Medulla oblongata (tissue), 1 donor: ENCODE measurements around the gene GLT6D1.

Source experiments
- DNase-seq: peaks from one replicate; pipeline ENCODE4 v3.0.0-alpha.2; 2015; ENCODE audit errors: extremely low spot score

Gene GLT6D1

GRCh38 chr9:135584934-135585333, 54.4 kb downstream of the GLT6D1 start:
- DNase-seq: no peak

- DNase-seq: no peak
These were observed 55.0 kb downstream of the GLT6D1 start for GRCh38 chr9:135584371-135584770.

DNA sequence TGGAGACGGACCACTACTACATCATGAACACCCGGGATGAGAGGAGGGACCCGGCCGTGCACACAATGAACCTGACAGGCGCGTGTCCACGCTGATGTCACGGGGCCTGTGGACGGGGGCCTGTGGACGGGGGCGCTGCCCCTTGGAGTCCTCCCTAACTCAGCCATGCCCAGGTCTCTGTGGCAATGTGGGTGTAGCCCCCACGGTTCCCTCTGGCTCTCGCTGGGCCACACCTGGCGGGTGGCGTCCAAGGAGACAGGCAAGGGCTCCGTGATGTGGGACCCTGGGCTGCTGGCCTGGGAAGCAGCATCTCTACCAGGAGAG, 55.7 kb downstream of the GLT6D1 start:
- DNase-seq: no peak

- no peak for DNase-seq
These were observed 56.2 kb downstream of the GLT6D1 start for GRCh38 chr9:135582966-135583687.

DNA sequence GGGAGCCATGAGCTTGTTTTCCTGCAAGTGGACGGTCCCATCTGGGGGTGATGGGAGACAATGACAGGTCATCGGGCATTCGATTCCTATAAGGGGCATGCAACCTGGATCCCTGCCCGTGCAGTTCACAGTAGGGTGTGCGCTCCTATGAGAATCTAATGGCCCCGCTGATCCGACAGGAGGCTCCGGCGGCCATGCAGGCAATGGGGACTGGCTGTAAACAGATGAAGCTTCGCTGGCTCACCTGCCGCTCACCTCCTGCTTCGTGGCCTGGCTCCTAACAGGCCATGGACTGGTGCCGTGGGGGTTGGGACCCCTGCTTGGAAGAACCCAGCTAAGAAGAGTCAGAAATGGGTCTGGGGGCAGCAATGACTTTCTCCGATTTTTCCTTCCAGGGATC, 56.8 kb downstream of the GLT6D1 start:
- no peak for DNase-seq

GRCh38 chr9:135581636-135582426, 57.5 kb downstream of the GLT6D1 start:
- DNase-seq: no peak

- no peak for DNase-seq
These were observed 58.5 kb downstream of the GLT6D1 start for GRCh38 chr9:135580664-135581380.

DNA sequence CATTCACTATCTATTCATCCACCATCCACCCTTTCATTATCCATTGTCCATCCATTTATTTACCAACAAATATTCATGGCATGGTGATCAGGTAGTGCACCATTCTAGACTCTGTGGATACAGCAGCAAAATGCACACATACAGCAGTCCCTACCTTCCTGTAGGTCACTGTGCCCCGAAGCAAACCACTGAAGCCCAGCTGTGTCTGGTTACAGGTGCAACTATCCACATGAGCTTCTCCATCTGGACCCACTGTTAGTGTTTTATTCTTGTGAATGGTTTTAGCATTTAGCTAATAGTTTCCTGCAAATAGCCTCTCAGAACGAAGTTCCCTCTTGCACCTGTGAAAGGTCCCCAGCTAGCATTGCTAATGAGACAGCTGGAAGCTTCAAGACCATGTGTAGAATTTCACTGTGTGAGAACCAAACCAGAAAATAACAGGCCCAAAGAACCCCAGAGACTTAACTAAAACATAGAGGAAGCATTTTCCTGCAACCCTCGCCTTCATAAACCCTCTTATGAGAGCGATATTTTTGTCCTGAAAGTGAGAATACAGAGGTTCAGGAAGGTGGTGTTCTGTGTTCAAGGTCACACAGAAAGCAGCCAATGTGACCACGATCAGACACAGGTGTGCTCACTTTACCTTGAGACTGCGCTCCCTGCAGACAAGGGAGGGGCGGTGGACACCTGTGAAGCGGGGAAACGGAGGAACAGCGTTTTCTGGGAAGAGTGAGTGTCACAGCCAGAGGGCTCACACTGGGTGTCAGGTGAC, 59.3 kb downstream of the GLT6D1 start:
- no peak for DNase-seq

GRCh38 chr9:135579356-135579755, 60.0 kb downstream of the GLT6D1 start:
- DNase-seq: no peak

DNA sequence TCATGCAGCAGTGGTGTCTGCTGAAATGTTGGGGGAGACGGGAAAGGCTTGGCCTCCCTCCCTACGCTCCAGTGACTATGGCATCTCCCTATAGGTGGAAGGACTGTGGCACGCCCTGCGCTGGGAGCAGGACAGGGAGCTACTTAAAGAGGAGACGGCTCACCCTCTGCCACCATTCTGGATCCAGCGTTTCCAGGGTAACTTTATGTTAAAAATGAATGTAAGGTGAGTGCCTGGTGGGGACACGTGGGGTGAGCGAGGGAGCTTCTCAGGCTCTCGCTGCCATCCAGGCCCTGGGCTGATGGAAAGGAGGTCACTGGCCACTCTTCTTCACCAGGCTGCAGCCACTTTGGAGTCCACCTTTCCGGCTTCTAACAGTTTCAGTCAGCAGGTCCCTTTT, 62.1 kb downstream of the GLT6D1 start:
- no peak for DNase-seq

DNA sequence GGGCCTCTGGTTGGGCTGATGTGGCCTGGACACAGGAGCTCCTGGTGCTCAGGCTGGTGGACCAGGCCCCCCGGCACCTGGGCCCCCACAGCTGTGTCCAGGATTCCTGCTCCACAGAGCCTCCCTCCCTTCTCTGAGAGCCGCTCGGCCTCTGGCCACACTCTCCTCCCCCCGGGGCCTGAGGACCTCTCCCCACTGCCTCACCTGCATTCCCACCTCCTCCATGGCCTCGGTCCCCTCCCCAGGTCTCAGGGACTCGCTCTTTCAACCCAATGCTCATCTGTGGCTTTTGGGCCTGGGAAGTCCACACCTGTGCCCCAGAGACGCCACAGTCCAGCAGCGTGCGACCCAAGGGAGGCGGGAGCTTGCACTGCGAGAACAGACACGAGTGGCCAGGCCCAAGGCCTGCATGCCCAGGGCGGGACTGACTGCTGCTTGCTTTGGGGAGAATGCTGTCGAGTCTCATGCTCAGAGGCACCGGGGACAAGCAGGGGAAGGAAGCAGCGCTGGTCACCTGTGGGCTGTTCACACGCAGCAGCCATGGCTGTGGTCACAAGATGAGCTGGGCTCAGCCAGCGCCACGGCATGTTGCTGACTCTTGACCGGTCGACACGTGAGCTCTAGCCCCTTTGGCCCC, 63.2 kb downstream of the GLT6D1 start:
- DNase-seq: no peak

DNA sequence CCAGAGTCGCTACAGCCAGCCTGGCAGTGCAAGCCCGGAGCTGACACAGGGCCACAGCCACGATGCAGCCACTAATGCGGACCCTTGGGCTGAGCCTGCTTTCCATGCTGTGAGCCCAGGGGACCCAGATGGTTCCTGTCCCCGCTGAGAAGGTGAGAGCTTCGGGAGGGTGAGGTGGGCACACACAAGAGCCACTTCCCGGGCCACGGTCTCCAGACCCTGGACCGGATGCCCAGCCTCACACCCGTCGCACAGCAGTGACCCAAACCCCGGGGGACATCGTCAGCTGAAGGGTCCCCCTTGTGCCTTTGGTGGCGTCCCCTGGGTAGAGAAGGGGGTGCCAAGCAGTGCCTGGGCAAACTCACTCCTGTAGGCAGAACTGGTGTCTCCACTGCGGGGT, 64.4 kb downstream of the GLT6D1 start:
- DNase-seq: no peak

- no peak for DNase-seq
These were observed 65.0 kb downstream of the GLT6D1 start for GRCh38 chr9:135574331-135574730.
